IMR-90 (cell line): ENCODE measurements around the gene RABEP1.

Experiments
- CTCF ChIP-seq: conservative IDR thresholded peaks from 2 replicates; pipeline ENCODE4 v1.5.1; 2012; ENCODE audit warnings: mild to moderate bottlenecking, low read depth, low read length, improper control_type of control experiment
- MAFK ChIP-seq: IDR thresholded peaks from 2 replicates; pipeline ENCODE4 v1.6.1; 2012; ENCODE audit warnings: low read depth, low read length, improper control_type of control experiment
- MXI1 ChIP-seq: IDR thresholded peaks from 2 replicates; pipeline ENCODE4 v1.6.1; 2012; ENCODE audit warnings: low read depth, mild to moderate bottlenecking, low read length, moderate library complexity, borderline replicate concordance
- POLR2A ChIP-seq: IDR thresholded peaks from 2 replicates; pipeline ENCODE4 v1.6.1; 2012; ENCODE audit warnings: mild to moderate bottlenecking, low read depth, low read length
- RAD21 ChIP-seq: IDR thresholded peaks from 2 replicates; pipeline ENCODE4 v1.6.1; 2012; ENCODE audit warnings: low read length, improper control_type of control experiment
- RFX5 ChIP-seq: IDR thresholded peaks from 2 replicates; pipeline ENCODE4 v1.8.0; 2012; ENCODE audit warnings: low read depth, mild to moderate bottlenecking, low read length, moderate library complexity

- no peak for TF ChIP-seq RAD21
- TF ChIP-seq RFX5 = no peak
- TF ChIP-seq CTCF = no peak
- TF ChIP-seq MAFK = no peak
- no peak for TF ChIP-seq POLR2A
- no peak for TF ChIP-seq MXI1
Observed at GRCh38 chr17:5379351-5380107, 97.4 kb downstream of the RABEP1 start.
